GM19438 (cell line): ENCODE measurements around the gene GRIK4.

Source experiments
- ATAC-seq: cut with Tn5 transposase; IDR thresholded peaks from one replicate; pipeline ENCODE4 v1.9.1; 2021; ENCODE audit warnings: low read depth; ENCODE audit not compliant: unreplicated experiment

Gene GRIK4

DNA sequence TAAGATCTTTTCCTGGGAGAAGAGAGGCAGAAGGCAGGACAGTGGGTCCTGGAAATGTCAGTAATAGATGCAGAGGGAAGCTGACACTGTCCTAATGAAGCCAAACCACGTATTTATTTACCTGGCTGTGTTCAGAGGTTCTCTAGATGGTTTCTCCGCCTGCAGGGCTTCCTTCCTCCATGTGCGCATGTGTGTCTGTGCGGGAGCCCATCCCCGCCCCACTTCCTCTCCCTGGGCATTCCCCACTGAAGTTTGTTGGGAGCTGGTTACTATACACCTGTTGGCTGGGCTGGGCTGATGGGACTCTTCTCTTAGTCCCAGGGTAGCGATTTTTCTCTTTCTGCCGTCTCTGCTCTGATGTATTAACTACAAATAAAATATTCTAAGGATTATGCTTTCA lies 307.5 kb downstream of the GRIK4 start:
- ATAC-seq: no peak

- no peak for ATAC-seq
Observed at GRCh38 chr11:120819437-120820365, 308.2 kb downstream of the GRIK4 start.

- no peak for ATAC-seq
Observed at GRCh38 chr11:120823159-120823558, 311.6 kb downstream of the GRIK4 start.

- ATAC-seq: no peak
Observed at GRCh38 chr11:120824242-120824641, 312.7 kb downstream of the GRIK4 start.

- no peak for ATAC-seq
Observed at GRCh38 chr11:120827198-120827597, 315.6 kb downstream of the GRIK4 start.

DNA sequence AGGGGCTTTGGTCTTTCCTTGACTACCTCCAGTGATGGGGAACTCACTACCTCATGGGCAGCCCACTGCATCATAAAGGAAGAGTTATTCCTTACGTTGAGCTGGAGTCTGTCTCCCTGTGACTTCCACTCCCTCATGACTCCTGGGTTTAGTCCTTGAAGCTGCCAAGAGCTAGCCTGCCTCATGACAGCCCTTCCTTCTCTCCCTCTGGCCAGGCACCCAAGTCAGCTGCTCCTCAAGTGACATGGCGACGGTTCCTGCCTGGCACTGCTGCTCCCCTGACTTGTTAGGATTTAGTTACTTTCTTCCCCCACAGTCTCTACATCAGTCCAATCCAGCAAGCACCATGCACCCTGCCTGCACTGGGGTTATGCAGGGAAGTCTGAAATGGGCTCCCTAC lies 316.3 kb downstream of the GRIK4 start:
- no peak for ATAC-seq

- no peak for ATAC-seq
Observed at GRCh38 chr11:120828847-120829246, 317.3 kb downstream of the GRIK4 start.

- ATAC-seq: no peak
Observed at GRCh38 chr11:120830085-120830620, 318.6 kb downstream of the GRIK4 start.

- ATAC-seq: no peak
Observed at GRCh38 chr11:120832481-120833238, 321.1 kb downstream of the GRIK4 start.

GRCh38 chr11:120834686-120835210 lies 323.2 kb downstream of the GRIK4 start:
- no peak for ATAC-seq

DNA sequence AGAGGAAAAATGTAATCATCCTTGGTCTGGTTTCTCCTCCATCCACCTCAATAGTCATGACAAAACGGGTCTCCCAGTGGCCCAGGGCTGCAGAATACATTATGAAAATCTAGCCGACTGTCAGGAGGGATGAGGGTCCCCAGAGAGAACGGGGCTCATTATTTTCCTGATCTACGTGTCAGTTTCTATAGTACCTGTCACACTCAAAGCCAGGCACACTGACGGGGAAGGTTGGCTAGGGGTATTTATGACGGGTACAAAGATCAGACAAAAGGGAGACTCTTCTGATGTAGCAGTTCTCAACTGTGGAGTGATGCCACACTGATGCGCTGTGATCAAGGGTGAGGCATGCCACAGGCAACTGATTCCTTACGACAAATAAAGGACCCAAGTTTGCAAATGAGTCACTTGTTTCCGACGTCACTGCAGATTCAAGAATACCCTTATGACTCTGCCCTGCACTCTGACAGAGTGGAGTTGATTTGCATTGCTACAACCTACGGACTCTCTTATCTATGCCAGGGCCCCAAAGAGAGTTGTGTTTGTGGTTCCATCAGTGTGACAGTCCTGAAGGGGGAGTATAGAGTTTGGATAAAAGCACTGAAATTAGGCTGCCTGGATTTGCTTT lies 324.2 kb downstream of the GRIK4 start:
- peak; percentile 76 for ATAC-seq

DNA sequence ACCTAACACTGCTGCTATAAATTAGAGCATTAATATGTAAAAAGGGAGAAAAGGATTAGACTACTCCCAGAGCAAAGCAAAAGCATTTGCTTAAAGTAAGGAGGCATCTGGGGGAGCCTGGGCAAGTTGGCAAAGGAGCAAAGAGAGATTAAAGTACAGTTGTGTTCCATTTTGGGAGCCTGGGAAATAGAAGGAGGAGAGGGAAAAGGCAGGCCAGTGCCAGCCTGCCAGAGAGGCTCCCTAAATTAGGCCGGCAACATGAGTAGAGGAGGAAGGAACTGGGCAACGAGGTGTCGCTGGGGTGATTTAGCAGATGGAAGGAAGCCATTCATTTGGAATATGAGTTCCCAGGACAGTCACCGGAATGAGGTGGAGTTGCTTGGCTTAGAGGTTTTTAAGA lies 326.1 kb downstream of the GRIK4 start:
- ATAC-seq: no peak

GRCh38 chr11:120839201-120839600 lies 327.7 kb downstream of the GRIK4 start:
- ATAC-seq: no peak

- ATAC-seq: no peak
Observed at GRCh38 chr11:120839846-120840402, 328.4 kb downstream of the GRIK4 start.

GRCh38 chr11:120840661-120841060 lies 329.1 kb downstream of the GRIK4 start:
- ATAC-seq: no peak

GRCh38 chr11:120841074-120841473 lies 329.5 kb downstream of the GRIK4 start:
- no peak for ATAC-seq

DNA sequence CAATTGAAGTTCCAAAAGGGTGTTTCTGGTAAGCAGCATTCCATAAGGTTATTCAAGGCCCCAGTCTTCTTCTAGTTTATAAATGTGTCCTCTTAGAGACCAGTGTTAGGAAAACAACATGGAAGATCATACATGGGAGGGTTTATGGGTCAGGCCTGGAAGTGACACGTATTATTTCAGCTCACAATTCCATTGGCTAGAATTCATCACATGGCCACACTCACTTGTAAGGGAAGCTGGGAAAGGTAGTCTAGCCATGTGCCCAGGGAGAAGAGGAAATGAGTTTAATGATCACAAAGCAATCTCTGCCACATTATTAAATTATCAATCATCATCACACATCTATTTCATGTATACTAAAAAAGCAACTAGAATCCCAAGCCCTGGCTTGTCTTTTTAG lies 330.6 kb downstream of the GRIK4 start:
- no peak for ATAC-seq

DNA sequence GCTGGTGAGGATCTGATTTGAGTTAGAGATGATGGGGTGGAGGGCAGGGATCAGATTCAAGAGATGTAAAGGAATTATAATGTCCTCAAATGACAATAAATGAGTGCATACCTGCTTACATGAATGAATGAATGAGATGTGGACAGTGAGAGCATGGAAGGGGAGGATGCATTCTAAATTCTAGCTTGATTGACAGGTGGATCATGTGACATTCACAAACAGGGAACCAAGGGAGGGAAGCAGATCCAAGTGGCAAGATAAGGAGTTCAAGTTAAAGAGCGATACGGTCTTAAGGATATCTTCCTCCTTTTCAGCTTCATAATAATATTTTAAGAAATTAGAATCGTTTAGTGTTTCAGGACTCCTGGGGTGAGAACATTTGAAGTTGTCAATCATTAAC lies 341.9 kb downstream of the GRIK4 start:
- ATAC-seq: no peak

- ATAC-seq: no peak
Observed at GRCh38 chr11:120854988-120855387, 343.4 kb downstream of the GRIK4 start.

DNA sequence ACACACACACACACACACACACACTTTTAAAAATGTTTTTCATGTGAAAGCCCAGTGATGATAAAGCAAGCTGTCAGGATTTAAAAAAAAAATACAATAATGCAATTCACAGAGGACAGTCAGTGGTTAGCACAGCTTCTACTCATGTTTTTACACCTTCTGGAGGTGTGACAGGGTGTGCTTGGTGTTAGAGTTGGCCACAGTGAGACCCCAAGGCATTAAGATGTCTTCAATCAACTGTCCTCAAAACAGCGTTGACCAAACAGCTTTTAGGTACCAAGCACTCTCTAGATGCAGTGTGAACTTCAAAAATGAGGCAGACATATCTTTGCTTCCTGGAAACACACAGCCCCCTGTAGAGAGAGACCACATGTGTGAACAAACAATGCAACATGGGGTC lies 346.0 kb downstream of the GRIK4 start:
- no peak for ATAC-seq
